ENCODE data around the gene SBK2.
"Not testable (repeated sequence)": the region's sequence is repeated elsewhere in the genome, so short reads cannot be mapped to it uniquely, and the experiment has no call there.

The SBK2 gene

GRCh38 chr19:55535173-55535964 lies 1.6 kb downstream of the SBK2 start:
- DNase-seq (ENCODE audit: low read depth) = no peak

GRCh38 chr19:55534280-55534679 lies 2.7 kb downstream of the SBK2 start:
- DNase-seq (ENCODE audit: low read depth) = not testable (repeated sequence)

DNA sequence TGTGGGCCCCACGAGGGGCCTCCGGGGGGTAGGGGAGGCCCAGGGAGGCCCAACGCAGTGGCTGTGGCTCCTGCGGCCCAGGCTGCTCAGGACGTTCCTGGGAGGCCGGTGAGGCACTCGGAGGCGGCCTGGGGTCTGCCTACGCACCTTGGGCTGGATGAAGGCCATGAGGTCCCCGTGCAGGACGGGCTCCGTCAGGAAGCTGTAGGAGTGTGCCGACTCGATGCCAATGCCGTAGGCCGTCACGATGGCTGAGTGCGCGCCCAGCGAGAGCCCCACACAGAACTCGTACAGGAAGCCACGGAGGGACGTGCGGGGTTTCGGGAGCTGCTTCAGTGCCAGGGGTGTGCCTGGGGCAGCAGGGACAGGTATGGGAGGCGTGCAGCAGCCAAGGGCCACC lies 5.9 kb downstream of the SBK2 start:
- no peak for DNase-seq (ENCODE audit: low read depth)

DNA sequence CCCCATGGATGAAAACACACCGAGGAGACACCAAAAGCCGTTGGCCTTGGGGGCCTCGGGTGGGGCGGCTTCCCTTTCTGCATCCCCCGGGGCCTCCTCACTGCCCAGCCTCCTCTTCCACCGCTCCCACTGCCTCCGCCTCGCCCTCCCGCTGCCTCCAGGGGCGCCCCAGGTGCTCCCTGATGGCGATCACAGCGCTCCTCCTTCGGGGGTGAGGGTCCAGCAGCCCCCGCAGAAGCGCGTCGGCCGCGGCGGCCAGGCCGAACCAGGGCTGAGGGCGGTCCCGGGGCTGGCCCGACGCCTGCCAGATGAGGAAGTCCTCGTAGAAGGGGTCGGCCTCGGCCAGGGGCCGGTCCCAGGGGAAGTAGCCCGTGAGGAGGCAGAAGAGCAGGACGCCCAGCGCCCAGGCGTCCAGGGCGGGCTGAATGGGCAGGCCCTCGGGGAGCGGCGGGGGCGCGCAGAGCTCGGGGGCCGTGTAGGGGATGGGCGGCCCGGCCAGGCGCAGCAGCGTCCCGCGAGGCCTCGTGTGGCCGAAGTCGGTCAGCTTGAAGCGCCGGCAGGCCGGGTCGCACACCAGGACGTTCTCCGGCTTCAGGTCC lies 7.2 kb downstream of the SBK2 start:
- DNase-seq (ENCODE audit: low read depth) = no peak

- no peak for DNase-seq (ENCODE audit: low read depth)
Observed at GRCh38 chr19:55528030-55528803, 8.7 kb downstream of the SBK2 start.

GRCh38 chr19:55527197-55528029 lies 9.5 kb downstream of the SBK2 start:
- no peak for DNase-seq (ENCODE audit: low read depth)

- no peak for DNase-seq (ENCODE audit: low read depth)
Observed at GRCh38 chr19:55526216-55527196, 10.4 kb downstream of the SBK2 start.

DNA sequence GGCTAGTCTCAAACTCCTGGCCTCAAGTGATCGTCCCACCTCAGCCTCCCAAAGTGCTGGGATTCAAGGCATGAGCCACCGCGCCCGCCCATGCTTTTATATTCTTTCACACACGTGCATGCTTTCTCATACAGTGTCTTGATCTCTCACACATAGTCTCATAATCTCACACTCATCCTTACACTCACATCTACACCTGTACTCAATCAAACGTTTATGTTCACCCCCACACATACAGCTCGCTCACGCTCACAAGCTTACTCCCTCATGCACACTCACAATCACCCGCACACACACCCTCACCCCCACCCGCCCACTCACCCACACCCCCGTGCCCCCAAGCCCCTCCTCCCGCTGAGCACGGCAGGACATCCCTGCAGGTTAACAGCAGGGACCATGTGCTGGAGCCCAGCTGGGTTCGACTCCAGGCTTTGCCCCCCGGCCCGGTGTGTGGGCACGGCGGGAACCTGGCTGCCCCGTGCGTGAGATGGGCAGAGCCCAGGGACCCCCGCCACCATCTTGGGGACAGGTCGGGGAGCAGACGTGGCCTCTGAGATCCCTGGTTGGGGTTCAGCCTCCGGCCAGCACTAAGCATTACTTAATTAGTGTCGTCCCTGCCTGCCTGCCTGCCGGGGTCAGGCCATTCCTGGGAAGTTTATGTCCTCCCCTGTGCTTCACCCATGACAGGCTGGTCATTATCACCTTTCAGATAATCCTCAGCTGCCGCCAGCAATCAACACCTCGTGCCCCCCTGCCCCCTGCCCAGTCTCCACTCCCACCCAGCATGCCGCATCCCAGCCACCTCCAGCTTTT lies 11.4 kb downstream of the SBK2 start:
- no peak for DNase-seq (ENCODE audit: low read depth)

DNA sequence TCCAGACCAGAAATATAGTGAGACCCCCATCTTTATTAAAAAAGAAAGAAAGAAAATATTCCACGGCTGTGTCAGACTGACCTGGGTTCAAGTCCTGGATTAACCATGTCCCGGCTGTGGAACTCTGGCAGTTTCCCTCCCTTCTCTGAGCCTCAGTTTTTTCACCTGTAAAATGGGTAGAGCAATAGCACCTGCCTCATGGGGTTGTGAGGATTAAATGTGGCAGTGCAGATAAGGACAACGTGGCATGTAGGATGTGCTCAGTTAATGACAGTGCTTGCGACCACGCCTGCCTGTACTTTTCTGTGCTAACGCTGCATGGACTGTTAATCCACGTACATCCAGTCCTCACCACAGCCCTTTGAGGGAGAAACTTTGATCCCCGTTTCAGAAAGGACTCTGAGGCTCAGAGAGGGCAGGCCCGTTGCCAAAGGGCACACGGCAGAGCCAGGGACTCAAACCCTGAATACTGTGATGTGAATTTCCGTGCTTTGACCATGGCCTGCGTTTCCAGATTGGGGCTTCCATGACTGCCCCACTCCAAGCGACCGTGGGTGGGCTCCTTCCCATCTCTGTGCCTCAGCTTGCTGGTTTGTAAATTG lies 16.1 kb downstream of the SBK2 start:
- no peak for DNase-seq (ENCODE audit: low read depth)

DNA sequence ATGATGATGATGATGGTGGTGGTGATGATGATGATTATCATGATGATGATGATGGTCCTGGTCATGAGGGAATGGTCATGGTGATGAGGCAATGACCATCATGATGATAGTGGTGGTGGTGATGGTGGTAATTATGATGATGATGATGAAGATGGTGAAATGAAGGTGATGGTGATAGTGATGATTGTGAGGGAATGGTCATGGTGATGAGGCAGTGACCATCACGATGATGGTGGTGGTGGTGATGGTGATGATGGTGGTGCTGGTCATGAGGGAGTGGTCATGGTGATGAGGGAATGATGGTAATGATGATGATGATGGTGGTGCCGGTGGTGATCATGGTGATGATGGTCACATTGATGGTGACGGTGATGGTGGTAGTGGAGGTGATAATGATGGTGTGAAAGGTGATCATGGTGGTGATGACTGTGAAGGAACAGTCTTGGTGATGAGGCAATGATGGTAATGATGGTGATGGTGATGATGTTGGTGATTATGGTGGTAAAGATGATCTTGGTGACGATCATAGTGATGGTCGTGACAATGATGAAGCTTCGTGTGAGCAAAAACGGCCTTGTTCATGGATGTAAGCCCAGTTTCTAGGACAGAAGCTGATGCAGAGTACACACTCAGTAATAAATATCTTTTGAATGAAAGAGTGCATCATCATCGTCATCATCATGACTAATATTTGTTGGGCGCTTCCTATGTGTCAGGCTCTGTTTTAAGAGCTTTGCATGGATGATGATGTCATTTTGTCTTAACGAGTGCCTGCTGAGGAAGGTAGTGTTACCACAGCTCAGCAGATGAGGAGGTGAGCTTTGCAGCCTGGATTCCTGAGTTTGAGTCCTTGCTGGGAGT lies 17.3 kb downstream of the SBK2 start:
- peak; percentile 60 for DNase-seq (ENCODE audit: low read depth)

GRCh38 chr19:55516878-55517620 lies 19.9 kb downstream of the SBK2 start:
- DNase-seq (ENCODE audit: low read depth) = peak; percentile 67

DNA sequence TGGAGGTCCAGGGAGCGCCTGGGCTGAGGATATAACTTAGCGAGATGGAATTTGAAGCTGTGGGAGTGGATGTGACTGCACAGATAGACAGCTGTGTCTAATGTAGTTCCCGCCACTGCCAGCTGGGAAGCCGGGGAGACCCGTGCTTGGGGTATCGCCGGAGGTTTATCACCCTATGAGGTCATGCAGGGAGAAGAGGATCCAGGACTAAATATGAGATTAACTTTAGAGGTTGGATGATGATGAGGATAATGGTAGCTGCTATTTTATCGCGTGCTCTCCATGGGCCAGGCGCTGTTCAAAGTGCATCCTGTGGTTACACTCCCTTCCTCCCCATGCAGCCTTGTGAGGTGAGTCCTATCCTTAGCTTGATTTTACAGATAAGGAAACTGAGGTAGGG lies 28.8 kb downstream of the SBK2 start:
- DNase-seq (ENCODE audit: low read depth) = no peak

DNA sequence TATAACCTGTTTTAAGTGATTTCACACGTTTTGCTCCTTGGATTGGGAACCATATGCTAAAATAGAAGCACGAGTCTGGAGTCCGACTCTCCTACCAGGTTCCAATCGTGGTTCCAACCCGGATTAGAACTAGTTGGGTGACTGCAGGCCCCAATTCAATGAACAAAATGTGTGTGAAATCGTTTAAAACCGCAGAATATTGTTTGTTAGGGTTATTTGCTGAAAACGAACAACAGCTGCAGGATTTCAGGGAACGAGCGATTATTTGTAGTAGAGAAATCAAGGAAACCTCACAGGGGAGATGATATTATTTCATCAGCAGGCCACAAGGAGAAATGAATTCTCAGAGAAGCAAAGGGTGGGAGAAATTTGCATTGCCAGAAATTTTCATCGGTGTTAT lies 32.0 kb downstream of the SBK2 start:
- no peak for DNase-seq (ENCODE audit: low read depth)

- DNase-seq (ENCODE audit: low read depth) = no peak
Observed at GRCh38 chr19:55504252-55504603, 32.7 kb downstream of the SBK2 start.

DNA sequence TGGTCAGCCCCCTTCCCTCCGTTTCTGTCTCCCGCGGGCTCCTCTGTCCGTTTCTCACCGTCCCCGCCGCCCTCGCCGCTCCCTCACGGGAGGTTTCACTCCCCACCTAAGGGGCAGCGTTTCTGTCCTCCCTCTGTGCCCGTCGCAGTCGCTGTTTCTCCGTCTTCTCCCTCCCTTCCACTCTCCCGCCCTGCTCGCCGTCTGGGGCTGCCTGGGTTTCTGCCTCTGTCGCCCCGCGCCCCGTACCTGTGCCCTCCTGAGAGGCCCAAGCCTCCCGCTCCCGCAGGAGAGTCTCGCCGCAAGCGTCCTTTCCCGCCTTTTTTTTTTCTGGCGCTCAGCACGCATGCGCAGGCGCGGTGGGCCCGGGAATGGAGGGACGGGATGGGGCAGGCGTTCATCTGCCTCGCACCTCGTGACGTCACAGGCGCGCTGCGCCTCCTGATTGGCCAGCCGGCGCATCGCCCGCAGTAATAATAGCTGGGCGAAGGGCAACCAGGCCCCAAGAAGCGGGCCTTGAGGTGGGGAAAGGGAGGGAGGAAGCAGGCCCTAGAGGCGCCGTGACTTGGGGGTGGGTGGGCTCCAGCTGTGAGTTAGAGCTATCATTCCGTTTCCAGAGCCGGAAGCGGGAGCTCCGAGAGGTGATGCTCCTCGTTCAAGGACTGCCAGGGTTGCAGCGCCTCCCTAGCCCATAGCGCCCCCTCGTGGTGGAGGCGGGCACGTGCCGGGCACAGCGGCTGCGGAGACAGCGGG lies 33.3 kb downstream of the SBK2 start:
- no peak for DNase-seq (ENCODE audit: low read depth)

- DNase-seq (ENCODE audit: low read depth) = no peak
Observed at GRCh38 chr19:55503157-55503501, 33.8 kb downstream of the SBK2 start.

DNA sequence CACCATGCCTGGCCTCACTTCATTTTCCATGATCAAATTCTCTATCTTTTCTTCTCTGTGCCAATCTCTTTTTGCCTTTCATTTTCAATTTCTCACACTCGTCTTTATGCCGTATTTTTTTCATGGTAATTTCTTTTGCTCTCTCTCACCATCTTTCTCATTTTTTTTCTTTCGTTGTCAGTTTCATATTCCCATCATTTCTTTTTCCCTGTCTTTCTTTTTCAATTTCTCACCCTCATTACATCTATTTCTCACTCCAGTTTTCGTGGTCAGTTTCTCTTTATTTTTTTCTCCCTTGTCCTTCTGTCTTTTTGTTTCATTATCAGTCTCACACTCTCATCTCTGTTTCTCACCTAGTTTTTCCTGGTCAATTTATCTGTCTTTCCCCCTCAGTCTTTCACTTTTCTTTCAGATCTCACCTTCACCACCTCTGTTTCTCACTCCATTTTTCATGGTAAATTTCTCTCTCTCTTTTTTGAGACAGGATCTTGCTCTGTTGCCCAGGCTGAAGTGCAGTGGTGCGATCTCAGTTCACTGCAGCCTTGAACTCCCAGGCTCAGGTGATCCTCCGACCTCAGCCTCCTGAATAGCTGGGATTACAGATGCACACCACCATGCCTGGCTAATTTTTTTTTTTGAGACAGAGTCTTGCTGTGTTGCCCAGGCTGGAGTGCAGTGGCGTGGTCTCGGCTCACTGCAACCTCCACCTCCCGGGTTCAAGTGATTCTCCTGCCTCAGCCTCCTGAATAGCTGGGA lies 34.6 kb downstream of the SBK2 start:
- DNase-seq (ENCODE audit: low read depth) = no peak
